Measurements from ENCODE around the gene NCEH1.

NCEH1 gene

DNA sequence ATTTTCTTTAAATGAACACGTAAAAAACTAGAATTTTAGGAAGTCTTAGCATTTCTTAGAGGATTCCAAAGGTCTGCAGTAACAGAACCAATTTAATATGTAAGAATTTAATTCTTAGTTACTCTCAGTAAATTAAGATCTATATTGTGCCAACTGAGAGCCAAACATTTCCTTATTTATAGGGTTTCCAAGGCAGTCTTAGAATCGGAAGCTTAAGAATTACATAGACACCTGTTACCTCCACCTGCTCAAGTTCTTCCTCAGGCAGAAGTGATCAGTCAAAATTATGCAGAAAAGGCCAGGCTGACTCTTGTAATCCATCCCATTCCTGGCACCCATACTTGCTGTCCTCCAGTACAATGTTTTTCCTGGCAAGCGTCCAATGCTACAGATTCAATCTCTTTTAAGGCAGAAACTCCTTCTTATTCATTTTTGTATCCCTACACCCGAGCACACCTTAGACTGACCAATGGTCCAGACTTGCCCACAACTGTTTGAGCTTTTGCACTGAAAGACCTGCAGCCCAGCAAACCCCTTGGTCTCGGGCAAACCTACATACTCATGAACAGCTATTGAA is 64.3 kb downstream of the NCEH1 start:
- no peak for DNase-seq (ENCODE audit: low read depth)

DNA sequence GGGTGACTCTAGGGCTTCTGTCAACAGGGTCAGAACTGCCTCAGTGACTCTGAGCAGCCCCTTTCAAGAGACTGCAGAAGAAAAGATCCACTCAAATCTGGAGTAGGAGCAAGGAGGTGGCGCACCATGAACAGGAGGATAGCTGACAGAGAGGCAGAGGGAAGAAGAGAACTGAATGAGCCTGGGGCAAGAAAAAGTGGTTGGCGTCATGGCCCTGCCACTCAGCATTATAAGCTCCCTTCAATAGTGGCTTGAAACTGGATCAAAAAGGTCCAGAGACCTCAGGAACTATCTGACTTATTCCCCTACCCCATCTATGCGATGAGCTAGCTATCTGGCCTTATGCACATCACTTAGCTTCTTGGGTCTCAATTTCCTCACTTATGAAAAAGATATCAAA is 66.6 kb downstream of the NCEH1 start:
- DNase-seq (ENCODE audit: low read depth), result no peak

DNA sequence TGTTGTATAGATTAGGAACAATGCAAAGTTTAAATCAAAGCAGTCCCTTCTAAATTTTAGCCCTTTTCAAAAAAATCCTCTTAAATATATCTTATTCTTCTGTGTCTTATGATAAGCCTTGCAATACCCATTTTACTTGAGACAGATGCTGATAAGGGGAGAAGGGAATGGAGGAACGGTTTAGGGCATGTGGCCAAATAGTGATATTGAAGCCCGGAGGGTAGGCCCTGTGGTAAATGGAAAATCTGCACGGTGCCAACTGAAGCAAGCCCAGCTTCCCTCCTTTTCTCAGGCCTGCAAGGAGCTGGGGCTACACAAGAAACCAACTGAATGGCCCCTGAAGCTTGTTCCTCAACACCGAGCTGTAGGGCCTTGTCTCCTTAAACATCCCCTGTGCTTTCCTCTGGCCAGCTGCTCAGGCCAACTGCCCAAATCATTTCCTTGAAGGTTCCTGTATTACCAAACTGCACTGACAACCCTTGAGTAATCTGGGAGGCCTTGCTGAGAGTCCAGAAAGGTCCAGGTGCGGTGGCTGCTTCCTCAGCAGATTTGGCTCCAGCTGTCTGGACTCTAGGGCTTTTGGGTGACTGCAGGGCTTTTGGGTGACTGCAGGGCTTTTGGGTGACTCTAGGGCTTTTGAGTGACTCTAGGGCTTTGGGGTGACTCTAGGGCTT is 67.2 kb downstream of the NCEH1 start:
- DNase-seq (ENCODE audit: low read depth), result no peak

DNA sequence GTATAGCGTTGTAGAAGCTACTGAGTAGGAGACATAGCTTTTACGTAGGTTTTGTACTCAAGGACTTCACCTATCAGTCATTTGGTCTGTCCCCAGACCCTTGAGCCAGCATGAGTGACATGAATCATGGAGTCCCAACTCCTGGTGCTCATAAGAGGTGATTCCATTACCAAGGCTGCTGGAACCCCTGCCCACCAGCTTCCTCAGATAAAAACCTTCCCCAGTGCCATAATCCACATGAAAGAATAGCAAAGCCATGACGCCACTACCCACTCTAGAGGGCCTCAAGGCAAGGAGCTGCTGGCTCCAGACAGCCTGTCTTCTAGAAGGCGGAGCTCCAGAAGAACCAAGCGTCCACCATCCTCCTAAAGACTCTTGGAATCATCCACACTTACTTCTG is 69.6 kb downstream of the NCEH1 start:
- DNase-seq (ENCODE audit: low read depth), result no peak

DNA sequence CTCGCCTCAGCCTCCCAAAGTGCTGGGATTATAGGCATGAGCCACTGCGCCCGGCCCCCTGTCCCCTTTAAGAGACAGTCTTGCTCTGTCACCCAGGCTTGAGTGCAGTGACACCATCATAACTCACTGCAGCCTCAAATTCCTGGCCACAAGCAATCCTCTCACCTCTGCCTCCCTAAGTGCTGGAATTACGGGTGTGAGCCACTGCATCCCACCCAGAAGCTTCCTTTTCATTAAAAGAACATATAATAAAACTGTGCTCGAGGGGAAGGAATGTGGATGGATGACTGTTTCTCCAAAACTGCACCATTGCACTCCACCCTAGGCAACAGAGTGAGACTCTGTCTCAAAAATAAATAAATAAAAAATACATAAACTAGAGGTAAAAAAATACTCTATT is 70.1 kb downstream of the NCEH1 start:
- no peak for DNase-seq (ENCODE audit: low read depth)

DNA sequence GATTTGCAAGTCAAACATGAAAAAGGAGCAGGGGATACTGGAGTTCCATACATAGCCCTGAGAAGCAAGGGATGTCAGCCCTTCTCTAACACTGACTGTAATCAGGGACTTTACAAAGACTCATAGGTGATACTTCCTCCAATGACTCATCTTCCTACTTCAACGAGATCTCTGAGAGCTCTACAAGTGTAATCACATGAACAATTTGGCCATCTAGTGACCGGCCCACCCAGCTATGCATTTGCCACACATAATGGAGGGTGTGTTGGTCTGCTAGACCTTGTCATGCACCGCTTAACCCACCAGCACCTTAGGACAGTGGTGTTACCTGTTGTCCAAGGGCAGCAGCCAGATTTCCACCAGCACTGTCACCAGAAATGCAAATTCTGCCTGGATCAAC is 75.3 kb downstream of the NCEH1 start:
- no peak for DNase-seq (ENCODE audit: low read depth)

DNA sequence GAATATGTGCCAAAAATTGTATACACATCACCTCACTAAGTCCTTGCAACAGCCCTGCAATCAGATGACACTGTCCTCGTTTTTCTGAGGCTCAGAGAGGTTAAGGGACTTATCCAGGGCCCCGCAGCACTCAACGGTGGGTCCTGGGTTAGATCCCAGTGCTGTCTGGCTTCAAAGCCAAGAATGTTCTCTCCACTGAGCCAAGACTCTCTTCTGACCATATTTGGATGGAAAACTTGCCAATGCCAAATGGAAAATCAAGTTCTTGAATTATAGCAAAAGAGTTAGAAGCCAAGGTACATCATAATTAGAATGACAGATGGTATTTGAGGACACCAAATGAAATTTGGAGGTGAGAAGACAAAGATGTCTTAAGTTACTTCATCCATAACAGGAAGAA is 75.9 kb downstream of the NCEH1 start:
- DNase-seq (ENCODE audit: low read depth), result no peak

DNA sequence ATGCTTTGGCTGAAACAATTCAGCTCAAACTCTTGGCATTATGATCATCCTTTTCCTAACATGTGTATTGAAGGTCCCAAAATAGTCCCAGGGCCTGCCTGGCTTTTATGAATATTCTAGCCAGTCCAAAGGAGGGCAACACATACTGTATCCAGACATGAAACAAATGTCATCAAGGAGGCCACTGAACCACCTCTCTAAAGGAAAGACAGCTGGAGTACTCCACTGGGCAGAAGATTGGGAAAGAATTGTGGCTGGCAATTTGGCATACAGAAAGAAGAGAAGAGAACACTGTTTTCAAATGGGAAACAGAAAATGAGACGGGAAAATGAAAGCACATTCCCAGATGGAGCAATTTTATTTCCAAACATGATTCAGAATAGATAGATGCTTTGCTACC is 80.6 kb downstream of the NCEH1 start:
- no peak for DNase-seq (ENCODE audit: low read depth)

DNA sequence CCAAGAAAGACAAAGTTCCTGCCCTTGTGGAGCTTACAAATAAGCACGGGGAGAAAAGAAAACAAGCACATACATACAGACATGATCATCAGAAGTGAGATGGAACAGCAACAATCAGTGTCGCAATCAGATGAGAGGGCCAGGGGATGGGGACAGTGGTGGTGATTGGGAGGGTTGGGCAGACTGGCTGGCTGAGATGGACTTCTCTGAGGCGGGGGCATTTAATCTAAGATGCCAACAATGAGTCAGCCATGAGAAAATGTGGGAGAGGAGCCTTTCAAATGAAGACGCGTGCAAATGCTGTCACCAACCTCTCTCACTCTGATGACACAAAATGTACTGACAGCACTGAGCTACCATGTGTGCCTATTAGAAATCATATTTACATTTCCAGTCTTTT is 81.4 kb downstream of the NCEH1 start:
- DNase-seq (ENCODE audit: low read depth), result no peak

DNA sequence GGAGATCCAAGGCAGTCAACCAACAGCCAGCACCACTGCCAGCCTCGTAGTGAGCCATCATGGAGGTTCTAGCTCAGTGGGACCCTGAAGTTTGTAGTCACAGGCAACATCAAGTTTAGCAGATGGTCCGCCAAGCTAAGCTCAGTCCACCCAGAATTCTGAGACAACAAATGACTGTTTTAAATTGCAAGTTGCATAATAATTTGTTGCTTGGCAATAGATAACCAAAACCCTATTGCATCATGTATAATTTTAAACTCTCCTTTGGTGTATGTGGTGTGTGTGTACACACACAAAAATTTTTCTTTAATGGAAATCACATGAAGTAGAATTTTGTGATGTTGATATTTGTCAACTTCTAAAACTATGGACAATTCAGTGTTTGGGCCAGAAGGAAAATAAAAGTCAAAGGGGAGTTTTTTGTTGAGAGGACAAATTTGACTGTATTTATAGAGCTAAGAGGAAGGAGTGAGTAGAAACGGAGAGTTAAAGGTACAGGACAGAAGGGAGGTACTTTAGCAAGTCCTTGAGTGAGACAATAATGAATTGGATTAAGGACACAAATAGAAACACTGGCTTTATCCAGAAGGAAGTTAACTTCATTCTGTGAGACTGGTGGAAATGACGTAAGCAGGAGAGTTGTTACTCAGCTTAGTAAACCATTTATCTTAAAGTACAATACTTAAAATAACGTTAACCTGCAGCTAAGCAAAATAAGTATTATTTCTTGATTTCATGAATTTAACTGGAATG is 83.6 kb downstream of the NCEH1 start:
- no peak for DNase-seq (ENCODE audit: low read depth)

DNA sequence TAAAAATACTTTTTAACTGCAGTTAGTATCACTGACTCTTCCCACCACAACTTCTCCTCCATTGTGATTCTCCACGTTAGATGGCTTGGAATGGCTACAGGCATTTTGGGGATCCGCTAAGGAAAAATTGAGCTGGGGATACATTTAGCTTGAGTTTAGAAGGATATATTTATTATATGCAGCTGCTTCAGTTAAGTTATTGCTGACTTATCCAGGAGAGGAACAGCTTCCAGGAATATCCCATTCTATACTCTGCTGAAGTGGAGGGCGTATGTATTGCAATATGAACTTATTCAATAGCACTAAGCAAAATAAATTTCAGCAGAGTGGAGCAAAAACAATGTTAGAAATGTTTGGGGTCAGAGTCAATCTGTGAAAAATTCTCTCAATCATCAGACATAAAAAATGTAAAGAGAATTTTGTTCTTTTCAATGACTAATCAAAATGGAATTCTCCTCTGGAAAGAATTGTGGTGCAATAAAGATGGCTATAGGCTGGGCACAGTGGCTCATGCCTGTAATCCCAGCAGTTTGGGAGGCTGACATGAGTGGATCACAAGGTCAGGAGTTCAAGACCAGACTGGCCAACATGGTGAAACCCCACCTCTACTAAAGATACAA is 84.7 kb downstream of the NCEH1 start:
- DNase-seq (ENCODE audit: low read depth), result no peak

DNA sequence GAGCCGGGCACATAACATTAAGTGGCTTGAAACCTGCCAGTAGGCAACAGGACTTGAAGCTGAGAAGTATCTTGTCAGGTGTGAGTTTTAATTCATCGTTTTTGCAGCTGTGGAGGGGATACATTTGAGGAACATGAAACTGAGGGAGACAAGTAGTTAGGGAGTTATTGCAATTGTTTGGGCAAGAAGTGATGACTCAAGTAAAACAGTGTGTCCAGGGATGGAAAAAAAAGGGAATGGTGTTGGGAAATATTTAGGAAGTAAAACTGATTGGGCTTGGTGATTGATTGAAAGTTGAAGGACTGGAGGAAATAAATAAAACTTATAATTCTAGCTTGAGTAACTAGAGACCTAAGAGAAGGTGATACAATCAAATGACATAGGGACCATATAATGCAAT is 85.5 kb downstream of the NCEH1 start:
- no peak for DNase-seq (ENCODE audit: low read depth)

DNA sequence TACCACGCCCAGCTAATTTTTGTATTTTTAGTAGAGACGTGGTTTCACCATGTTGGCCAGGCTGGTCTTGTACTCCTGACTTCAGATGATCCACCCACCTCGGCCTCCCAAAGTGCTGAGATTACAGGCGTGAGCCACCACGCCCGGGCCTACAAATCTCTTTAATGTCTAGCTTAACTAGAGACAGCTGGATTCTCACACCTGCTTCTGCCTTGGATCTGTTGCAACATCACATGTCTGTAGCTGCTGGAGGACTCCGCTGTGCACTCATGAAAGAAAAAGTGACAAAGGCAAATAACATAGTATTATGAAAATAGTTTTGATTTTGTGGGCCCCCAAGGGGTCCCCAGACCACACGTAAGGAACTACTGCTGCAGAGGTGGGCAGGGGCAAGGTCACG is 85.9 kb downstream of the NCEH1 start:
- no peak for DNase-seq (ENCODE audit: low read depth)

DNA sequence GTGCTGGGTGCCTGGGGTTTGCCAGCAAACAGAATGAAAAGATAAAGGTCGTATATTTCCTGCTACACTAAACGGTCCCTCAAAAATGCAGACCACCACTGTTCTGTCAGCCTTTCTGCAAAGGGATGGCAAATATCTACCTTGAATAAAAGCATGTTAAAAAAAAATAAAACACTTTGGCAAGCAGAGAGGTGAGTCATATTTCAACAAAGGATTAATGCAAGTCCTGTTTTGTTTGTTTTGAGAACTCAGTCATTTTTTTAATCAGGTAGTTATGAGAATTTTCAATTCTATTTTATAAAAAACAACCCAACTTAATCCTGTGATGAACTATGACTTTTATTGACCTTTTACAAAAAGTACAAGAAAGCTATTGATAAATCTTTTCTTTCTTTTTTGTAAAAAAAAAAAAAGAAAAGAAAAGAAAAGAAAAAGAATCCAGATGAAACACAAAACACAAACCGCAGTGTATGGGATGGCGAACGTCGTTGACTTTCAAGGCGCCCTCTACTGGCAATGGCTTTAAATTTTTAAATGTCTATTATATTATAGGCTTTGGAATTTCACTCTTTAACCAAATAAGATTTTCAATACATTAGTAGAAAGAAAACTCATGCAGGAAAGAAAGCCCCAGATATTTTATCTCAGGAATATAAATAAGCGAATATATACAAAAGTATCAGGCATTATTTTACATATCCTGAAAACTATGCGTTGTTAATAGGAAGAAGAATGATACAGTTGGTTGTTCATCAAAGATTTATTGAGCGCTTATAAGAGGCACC is 87.8 kb downstream of the NCEH1 start:
- no peak for DNase-seq (ENCODE audit: low read depth)

DNA sequence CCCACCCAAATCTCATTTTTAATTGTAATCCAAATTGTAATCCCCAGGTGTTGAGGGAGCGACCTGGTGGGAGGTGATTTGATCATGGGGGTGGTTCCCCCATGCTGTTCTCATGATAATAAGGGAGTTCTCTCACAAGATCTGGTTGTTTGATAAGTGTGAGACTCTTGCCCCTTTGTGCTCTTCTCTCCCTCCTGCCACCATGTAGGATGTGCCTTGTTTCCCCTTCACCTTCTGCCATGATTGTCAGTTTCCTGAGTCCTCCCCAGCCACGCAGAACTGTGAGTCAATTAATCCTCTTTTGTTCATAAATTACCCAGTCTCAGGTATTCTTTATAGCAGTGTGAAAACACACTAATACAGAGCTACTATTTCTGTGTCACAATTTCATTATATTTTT is 88.7 kb downstream of the NCEH1 start:
- DNase-seq (ENCODE audit: low read depth), result no peak

DNA sequence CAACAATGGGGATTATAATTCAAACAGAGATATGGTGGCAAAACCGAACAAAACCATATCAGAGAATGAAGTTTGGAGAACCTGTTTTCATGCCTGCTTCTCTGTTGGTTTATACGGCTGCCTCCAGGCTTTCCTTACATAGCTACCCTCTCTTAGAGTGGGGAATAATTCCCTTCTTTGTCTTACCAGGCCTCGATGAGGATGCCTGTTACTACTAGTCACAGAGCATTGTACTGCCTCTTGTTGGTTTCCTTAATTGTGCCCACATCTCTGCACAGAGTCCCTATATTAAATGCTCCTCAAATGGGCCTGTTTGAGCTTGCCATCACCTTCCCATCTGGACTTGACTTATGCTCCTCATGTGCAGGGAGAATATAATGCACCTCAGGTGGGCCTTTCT is 92.9 kb downstream of the NCEH1 start:
- no peak for DNase-seq (ENCODE audit: low read depth)

DNA sequence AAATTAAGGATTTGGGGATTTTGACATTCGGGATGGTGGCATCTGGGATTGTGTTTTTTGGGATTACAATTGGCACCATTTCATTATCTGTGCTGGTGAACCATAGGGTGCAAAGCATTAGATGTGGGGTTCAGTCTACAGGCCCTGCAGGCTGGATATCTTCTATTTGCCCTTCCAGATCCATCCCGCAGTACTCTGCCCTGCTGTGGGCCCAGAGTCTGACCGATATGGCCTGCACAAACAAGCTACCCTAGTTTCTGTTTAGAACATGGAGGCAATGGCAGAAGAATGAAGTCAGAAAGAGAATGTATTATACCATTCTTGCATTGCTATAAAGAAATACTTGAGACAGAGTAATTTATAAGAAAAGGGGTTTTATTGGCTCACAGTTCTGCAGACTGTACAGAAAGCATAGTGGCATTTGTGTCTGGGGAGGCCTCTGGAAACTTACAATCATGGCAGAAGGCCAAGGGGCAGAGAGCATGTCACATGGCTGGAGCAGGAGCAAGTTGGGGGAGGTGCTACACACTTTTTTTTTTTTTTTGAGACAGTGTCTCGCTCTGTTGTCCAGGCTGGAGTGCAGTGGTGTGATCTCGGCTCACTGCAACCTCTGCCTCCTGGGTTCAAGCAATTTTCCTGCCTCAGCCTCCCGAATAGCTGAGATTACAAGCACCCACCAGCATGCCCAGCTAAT is 93.7 kb downstream of the NCEH1 start:
- DNase-seq (ENCODE audit: low read depth), result no peak

DNA sequence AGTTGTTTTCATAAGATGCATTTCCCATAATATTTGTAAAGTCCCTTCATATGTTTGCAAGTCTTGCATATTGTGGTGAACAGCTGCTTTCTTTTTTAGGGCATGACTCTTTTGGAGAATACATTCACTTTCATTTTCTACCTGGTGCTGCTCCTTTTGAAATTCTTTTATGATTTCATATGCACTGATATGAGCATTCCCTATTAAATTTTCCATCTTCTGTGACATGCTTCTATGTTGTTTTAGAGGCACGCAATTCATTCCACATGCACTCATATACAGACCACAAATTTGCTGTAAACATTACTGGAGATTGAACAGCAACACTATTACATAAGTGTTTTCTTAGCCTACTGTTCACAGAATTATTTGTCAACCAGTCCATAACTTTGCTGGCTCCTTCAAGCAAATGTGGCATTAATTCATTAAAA is 94.8 kb downstream of the NCEH1 start:
- DNase-seq (ENCODE audit: low read depth), result no peak

DNA sequence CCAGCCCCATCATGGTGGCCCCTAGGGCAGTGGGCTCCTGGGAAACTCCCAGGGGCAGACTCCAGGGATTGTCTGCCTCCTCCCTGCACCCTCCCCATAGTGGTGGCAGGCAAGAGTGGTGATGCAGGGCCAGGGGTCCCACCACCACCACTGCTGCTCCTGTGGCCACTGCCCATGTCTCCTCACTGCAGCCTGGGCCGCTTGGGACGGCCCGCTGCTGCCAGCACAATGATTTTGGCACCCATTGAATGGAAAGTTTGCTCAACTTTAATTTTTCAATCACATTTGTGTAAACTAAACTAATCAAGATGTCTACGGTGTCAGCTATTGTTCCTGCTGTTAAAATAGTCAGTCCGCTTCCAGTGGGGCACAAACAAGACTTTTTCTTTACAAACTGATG is 95.6 kb downstream of the NCEH1 start:
- no peak for DNase-seq (ENCODE audit: low read depth)

DNA sequence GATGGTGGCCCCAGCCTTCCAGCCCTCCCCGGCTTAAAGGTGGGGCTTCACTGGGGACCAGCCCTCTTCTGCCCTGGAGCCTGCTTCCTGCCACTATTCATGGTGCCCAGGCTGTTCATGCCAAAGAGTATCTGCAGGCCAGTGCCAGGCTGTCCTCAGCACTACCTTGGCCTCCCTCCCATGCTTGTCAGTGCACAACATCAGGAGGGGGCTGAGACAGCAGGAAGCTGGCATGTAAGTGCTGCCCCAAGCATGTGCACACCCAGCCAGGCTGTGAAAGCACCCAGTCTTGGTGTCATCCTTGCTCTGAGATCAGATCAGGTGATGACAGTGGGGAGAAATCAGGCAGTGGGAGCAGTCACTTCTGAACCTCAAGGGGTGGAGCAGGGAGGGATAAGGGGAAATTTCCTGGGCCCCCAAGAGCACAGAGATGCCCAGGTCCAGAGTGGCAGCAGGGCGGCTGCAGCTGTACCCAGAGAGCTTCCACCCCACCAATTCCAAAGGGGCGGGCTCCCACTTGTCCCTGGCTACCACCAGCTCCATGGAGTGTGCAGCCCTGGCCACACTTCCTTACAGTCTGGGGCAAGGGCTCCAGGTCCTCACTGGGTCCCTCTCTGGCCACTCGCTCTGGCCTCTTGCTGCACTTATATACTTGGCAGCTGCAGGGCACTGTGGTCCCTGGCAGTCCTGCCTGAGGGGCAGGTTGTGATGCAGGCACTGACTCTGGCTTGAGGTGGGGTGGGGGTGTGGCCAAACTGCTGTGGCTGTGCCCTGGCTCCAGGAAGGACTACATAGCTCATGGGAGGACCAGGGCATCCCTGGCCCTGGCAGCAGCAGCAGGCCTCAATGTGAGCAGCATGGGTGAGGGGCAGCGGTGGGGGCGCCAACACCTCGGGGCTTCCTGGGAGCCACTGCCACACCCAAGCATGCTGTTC is 96.3 kb downstream of the NCEH1 start:
- no peak for DNase-seq (ENCODE audit: low read depth)

DNA sequence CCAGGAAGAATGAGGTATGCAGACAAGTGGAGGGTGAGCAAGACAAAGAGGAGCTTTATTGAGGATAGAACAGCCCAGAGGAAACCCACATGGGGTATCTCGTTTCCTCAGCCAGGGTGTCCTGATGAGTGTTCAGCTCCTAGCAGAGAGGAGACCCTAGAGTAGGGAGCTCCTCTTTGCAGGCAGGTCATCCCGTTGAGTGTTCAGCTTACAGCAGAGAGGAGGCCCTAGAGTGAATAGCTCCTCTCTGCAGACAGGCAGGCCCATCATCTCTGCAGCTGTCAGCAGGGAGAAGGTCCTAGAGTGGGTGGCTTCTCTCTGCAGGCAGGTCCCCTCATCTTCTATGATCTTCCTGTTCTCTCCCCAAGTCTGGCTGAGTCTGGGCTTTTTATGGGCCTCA is 97.0 kb downstream of the NCEH1 start:
- no peak for DNase-seq (ENCODE audit: low read depth)

Measured in CMK (cell line).